ENCODE results near the gene ARFGEF2. TPM values are rescaled to one million over a fixed set of nuclear protein-coding genes. Genes with fewer than 3 reads are reported as not detected.

The ARFGEF2 gene
- total RNA-seq (17.8 TPM), polyA plus RNA-seq (11.1 TPM)
- long read RNA-seq, donor 1, result 0 reads
- long read RNA-seq, donor 2, result 0 reads
- long read RNA-seq, donor 3, result 0 reads
- long read RNA-seq, donor 4, result 0 reads
- long read RNA-seq, donor 5, full-length matches to known transcripts, result 2 of 2 reads
- long read RNA-seq, donor 5, partial matches to known transcripts, result 0 of 2 reads
- long read RNA-seq, donor 5, other reads (novel, unspliced or antisense), result 0 of 2 reads
- long read RNA-seq, donor 6, result 0 reads
- long read RNA-seq, donor 7, result 0 reads
- long read RNA-seq, donor 8, result 0 reads
- long read RNA-seq, donor 9, full-length matches to known transcripts, result 1 of 1 reads
- long read RNA-seq, donor 9, partial matches to known transcripts, result 0 of 1 reads
- long read RNA-seq, donor 9, other reads (novel, unspliced or antisense), result 0 of 1 reads
- long read RNA-seq, donor 10, result 0 reads

- no peaks in the 10 kb centered on the region for H3K36me3 ChIP-seq (ENCODE audit: control insufficient read depth in 2 of 2, insufficient read depth in 2 of 2, low read length in 1 of 2)
- peak within 1 kb of the TSS; percentile 82 to 85 for H3K27ac ChIP-seq (ENCODE audit: low read depth in 1 of 2, low read length in 1 of 2)
- H3K4me3 ChIP-seq (ENCODE audit: low read length in 2 of 2), result peak within 1 kb of the TSS; percentile 76 to 79
- H3K9me3 ChIP-seq (ENCODE audit: control insufficient read depth in 2 of 2, insufficient read depth in 1 of 2, low read length in 1 of 2), result no peaks in the 10 kb centered on the region
- WGBS, result under 1% methylated on average over 70 of the region's 70 CpGs
- H3K27me3 ChIP-seq (ENCODE audit: control insufficient read depth in 2 of 2, insufficient read depth in 1 of 2, low read length in 1 of 2), result no peaks in the 10 kb centered on the region
- DNase-seq (ENCODE audit: low read depth in 6 of 9, low spot score in 9 of 9), result peak; percentile 69 to 95 (median 90)
- peaks cover 6 to 11% of the 10 kb centered on the region in 2 donors for H3K4me1 ChIP-seq (ENCODE audit: control insufficient read depth in 2 of 2, insufficient read depth in 2 of 2, low read length in 2 of 2)
Measured at GRCh38 chr20:48921168-48921882, at the start of gene ARFGEF2. TSS of gene ARFGEF2 (plus strand) at chr20:48921711. CDS start at chr20:48921890, 179 bp downstream.

GRCh38 chr20:48875233-48875913 lies 46.1 kb upstream of the ARFGEF2 start:
- no peaks in the 10 kb centered on the region for H3K27me3 ChIP-seq (ENCODE audit: control insufficient read depth in 2 of 2, insufficient read depth in 1 of 2, low read length in 1 of 2)
- H3K36me3 ChIP-seq (ENCODE audit: control insufficient read depth in 2 of 2, insufficient read depth in 2 of 2, low read length in 1 of 2), result no peaks in the 10 kb centered on the region
- no peak for DNase-seq (ENCODE audit: low read depth in 6 of 9, low spot score in 9 of 9)
- H3K4me1 ChIP-seq (ENCODE audit: control insufficient read depth in 2 of 2, insufficient read depth in 2 of 2, low read length in 2 of 2), result peaks cover 0 to 4% of the 10 kb centered on the region in 2 donors
- no peak overlapping the region for H3K4me3 ChIP-seq (ENCODE audit: low read length in 2 of 2)
- no peaks in the 10 kb centered on the region for H3K9me3 ChIP-seq (ENCODE audit: control insufficient read depth in 2 of 2, insufficient read depth in 1 of 2, low read length in 1 of 2)
- H3K27ac ChIP-seq (ENCODE audit: low read depth in 1 of 2, low read length in 1 of 2), result no peak overlapping the region
- 85% methylated on average over 17 of the region's 17 CpGs for WGBS

GRCh38 chr20:48875914-48876240 lies 45.6 kb upstream of the ARFGEF2 start:
- H3K4me1 ChIP-seq (ENCODE audit: control insufficient read depth in 2 of 2, insufficient read depth in 2 of 2, low read length in 2 of 2), result peaks cover 0 to 4% of the 10 kb centered on the region in 2 donors
- H3K9me3 ChIP-seq (ENCODE audit: control insufficient read depth in 2 of 2, insufficient read depth in 1 of 2, low read length in 1 of 2), result no peaks in the 10 kb centered on the region
- WGBS, result 92% methylated on average over 5 of the region's 5 CpGs
- no peaks in the 10 kb centered on the region for H3K27me3 ChIP-seq (ENCODE audit: control insufficient read depth in 2 of 2, insufficient read depth in 1 of 2, low read length in 1 of 2)
- H3K4me3 ChIP-seq (ENCODE audit: low read length in 2 of 2), result no peak overlapping the region
- no peak for DNase-seq (ENCODE audit: low read depth in 6 of 9, low spot score in 9 of 9)
- H3K36me3 ChIP-seq (ENCODE audit: control insufficient read depth in 2 of 2, insufficient read depth in 2 of 2, low read length in 1 of 2), result no peaks in the 10 kb centered on the region
- no peak overlapping the region for H3K27ac ChIP-seq (ENCODE audit: low read depth in 1 of 2, low read length in 1 of 2)

- Histone ChIP-seq H3K27me3 (ENCODE audit: control insufficient read depth in 2 of 2, insufficient read depth in 1 of 2, low read length in 1 of 2) (no peaks in the 10 kb centered on the region), H3K9me3 (ENCODE audit: control insufficient read depth in 2 of 2, insufficient read depth in 1 of 2, low read length in 1 of 2) (no peaks in the 10 kb centered on the region), H3K36me3 (ENCODE audit: control insufficient read depth in 2 of 2, insufficient read depth in 2 of 2, low read length in 1 of 2) (no peaks in the 10 kb centered on the region), H3K27ac (ENCODE audit: low read depth in 1 of 2, low read length in 1 of 2) (no peak overlapping the region), H3K4me1 (ENCODE audit: control insufficient read depth in 2 of 2, insufficient read depth in 2 of 2, low read length in 2 of 2) (peaks cover 0 to 4% of the 10 kb centered on the region in 2 donors), H3K4me3 (ENCODE audit: low read length in 2 of 2) (no peak overlapping the region)
- WGBS, result 49% methylated on average over 2 of the region's 2 CpGs
- DNase-seq (ENCODE audit: low read depth in 6 of 9, low spot score in 9 of 9), result peak in 2 of 9 donors; percentile 13 to 24
Measured at GRCh38 chr20:48877304-48877703, 44.2 kb upstream of the ARFGEF2 start.

GRCh38 chr20:48878534-48879248 lies 42.8 kb upstream of the ARFGEF2 start:
- no peaks in the 10 kb centered on the region for H3K4me1 ChIP-seq (ENCODE audit: control insufficient read depth in 2 of 2, insufficient read depth in 2 of 2, low read length in 2 of 2)
- H3K27me3 ChIP-seq (ENCODE audit: control insufficient read depth in 2 of 2, insufficient read depth in 1 of 2, low read length in 1 of 2), result no peaks in the 10 kb centered on the region
- DNase-seq (ENCODE audit: low read depth in 6 of 9, low spot score in 9 of 9), result no peak
- WGBS, result 96% methylated on average over 10 of the region's 10 CpGs
- H3K9me3 ChIP-seq (ENCODE audit: control insufficient read depth in 2 of 2, insufficient read depth in 1 of 2, low read length in 1 of 2), result no peaks in the 10 kb centered on the region
- H3K27ac ChIP-seq (ENCODE audit: low read depth in 1 of 2, low read length in 1 of 2), result no peak overlapping the region
- no peak overlapping the region for H3K4me3 ChIP-seq (ENCODE audit: low read length in 2 of 2)
- no peaks in the 10 kb centered on the region for H3K36me3 ChIP-seq (ENCODE audit: control insufficient read depth in 2 of 2, insufficient read depth in 2 of 2, low read length in 1 of 2)

- Histone ChIP-seq H3K27me3 (ENCODE audit: control insufficient read depth in 2 of 2, insufficient read depth in 1 of 2, low read length in 1 of 2) (no peaks in the 10 kb centered on the region), H3K36me3 (ENCODE audit: control insufficient read depth in 2 of 2, insufficient read depth in 2 of 2, low read length in 1 of 2) (no peaks in the 10 kb centered on the region), H3K4me1 (ENCODE audit: control insufficient read depth in 2 of 2, insufficient read depth in 2 of 2, low read length in 2 of 2) (no peaks in the 10 kb centered on the region), H3K4me3 (ENCODE audit: low read length in 2 of 2) (no peak overlapping the region), H3K9me3 (ENCODE audit: control insufficient read depth in 2 of 2, insufficient read depth in 1 of 2, low read length in 1 of 2) (no peaks in the 10 kb centered on the region), H3K27ac (ENCODE audit: low read depth in 1 of 2, low read length in 1 of 2) (no peak overlapping the region)
- WGBS, result 91% methylated on average over 1 of the region's 1 CpG
- DNase-seq (ENCODE audit: low read depth in 6 of 9, low spot score in 9 of 9), result no peak
Measured at GRCh38 chr20:48879612-48880245, 41.8 kb upstream of the ARFGEF2 start.

GRCh38 chr20:48880331-48880730 lies 41.2 kb upstream of the ARFGEF2 start:
- no peaks in the 10 kb centered on the region for H3K4me1 ChIP-seq (ENCODE audit: control insufficient read depth in 2 of 2, insufficient read depth in 2 of 2, low read length in 2 of 2)
- no peaks in the 10 kb centered on the region for H3K27me3 ChIP-seq (ENCODE audit: control insufficient read depth in 2 of 2, insufficient read depth in 1 of 2, low read length in 1 of 2)
- no peaks in the 10 kb centered on the region for H3K36me3 ChIP-seq (ENCODE audit: control insufficient read depth in 2 of 2, insufficient read depth in 2 of 2, low read length in 1 of 2)
- H3K9me3 ChIP-seq (ENCODE audit: control insufficient read depth in 2 of 2, insufficient read depth in 1 of 2, low read length in 1 of 2), result no peaks in the 10 kb centered on the region
- no peak overlapping the region for H3K27ac ChIP-seq (ENCODE audit: low read depth in 1 of 2, low read length in 1 of 2)
- H3K4me3 ChIP-seq (ENCODE audit: low read length in 2 of 2), result no peak overlapping the region
- WGBS, result over 99% methylated on average over 3 of the region's 3 CpGs
- DNase-seq (ENCODE audit: low read depth in 6 of 9, low spot score in 9 of 9), result no peak

GRCh38 chr20:48880981-48881657 lies 40.4 kb upstream of the ARFGEF2 start:
- DNase-seq (ENCODE audit: low read depth in 6 of 9, low spot score in 9 of 9), result no peak
- WGBS, result 96% methylated on average over 7 of the region's 7 CpGs
- H3K4me1 ChIP-seq (ENCODE audit: control insufficient read depth in 2 of 2, insufficient read depth in 2 of 2, low read length in 2 of 2), result no peaks in the 10 kb centered on the region
- H3K9me3 ChIP-seq (ENCODE audit: control insufficient read depth in 2 of 2, insufficient read depth in 1 of 2, low read length in 1 of 2), result no peaks in the 10 kb centered on the region
- no peaks in the 10 kb centered on the region for H3K36me3 ChIP-seq (ENCODE audit: control insufficient read depth in 2 of 2, insufficient read depth in 2 of 2, low read length in 1 of 2)
- no peaks in the 10 kb centered on the region for H3K27me3 ChIP-seq (ENCODE audit: control insufficient read depth in 2 of 2, insufficient read depth in 1 of 2, low read length in 1 of 2)
- H3K4me3 ChIP-seq (ENCODE audit: low read length in 2 of 2), result no peak overlapping the region
- H3K27ac ChIP-seq (ENCODE audit: low read depth in 1 of 2, low read length in 1 of 2), result no peak overlapping the region

Measured in thymus (tissue), 14 donors.